LNCAP (cell line): ENCODE measurements around the gene ITM2C.

Source experiments
- CTCF ChIP-seq: fragments of 450-650 bp; IDR thresholded peaks from 2 replicates; pipeline ENCODE4 v1.5.1; 2017; ENCODE audit warnings: mild to moderate bottlenecking

The ITM2C gene

GRCh38 chr2:230866756-230867523 lies 2.2 kb downstream of the ITM2C start:
- no peak for TF ChIP-seq CTCF

GRCh38 chr2:230868161-230868946 lies 3.6 kb downstream of the ITM2C start:
- no peak for TF ChIP-seq CTCF

GRCh38 chr2:230868947-230869913 lies 4.5 kb downstream of the ITM2C start:
- TF ChIP-seq CTCF: no peak

GRCh38 chr2:230869914-230870543 lies 5.3 kb downstream of the ITM2C start:
- no peak for TF ChIP-seq CTCF

DNA sequence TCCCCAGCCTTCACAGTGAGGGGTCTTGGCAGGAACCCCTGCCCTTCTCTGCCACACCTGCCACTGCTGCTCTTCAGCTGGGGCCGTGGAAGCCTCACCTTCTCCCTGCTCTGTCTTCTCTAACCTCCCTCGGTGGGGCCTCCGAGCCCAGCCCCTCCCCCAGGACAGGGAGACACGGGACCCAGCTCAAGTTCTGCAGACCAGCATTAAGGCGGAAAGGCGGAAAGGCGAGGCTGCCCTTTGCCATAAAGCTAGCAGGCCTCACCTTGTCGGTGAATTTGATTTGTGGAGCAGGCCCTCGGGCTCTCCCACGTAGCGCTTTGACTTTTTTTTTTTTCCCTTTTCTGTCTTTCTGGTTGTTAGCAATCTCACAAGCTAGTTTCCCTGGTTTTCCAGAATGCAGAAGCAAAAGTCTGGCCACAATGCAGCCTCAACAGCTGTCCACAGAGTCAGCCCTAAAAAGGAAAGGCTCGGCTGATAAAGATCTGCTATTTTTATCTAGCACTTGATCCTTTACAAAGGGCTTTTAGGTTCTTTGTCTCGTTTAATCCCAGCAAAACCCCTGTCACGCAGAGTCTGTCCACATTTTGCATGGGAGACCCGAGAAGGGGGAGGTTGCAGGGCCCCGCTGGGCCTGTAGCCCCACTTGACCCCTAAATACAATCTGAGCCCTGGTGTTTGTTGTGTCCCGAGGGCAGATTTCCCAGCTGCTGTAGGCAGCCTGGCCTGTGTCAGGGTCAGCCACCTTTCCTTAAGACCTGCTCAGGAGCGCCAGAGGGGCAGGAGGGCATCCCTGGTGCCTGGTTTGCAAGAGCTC lies 6.0 kb downstream of the ITM2C start:
- no peak for TF ChIP-seq CTCF

- TF ChIP-seq CTCF: no peak
Measured at GRCh38 chr2:230871361-230872150, 6.8 kb downstream of the ITM2C start.
